ENCODE measurements around the gene MEIKIN. TPM values are rescaled to one million over a fixed set of nuclear protein-coding genes. Genes with fewer than 3 reads are reported as not detected.
A peak's percentile ranks its signal among the peaks of the same experiment; 100 is the strongest.
"Not testable (repeated sequence)": the region's sequence is repeated elsewhere in the genome, so short reads cannot be mapped to it uniquely, and the experiment has no call there.

Gene MEIKIN
- total and polyA plus RNA-seq, 4 donors: 0.42 to 0.51 TPM; not detected in 2

DNA sequence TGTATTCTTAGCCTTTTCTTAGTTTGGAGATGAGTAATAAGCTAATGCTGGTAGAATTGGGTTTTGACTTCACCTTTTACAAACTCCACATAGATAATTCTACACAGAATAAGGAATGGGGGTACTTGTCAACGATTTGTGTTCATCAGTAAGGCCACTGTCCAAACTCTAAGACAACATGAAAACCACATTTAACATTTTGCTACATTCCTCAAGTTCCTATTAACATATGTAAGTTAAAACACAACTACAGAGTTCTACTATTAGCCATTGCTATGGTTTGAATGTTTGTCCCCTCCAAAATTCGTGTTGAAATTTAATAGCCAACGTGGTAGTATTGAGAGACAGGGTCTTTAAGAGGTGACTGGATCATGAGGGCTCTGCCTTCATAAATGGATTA lies 31.9 kb downstream of the MEIKIN start (continued):
- TF ChIP-seq, protein P1, sequence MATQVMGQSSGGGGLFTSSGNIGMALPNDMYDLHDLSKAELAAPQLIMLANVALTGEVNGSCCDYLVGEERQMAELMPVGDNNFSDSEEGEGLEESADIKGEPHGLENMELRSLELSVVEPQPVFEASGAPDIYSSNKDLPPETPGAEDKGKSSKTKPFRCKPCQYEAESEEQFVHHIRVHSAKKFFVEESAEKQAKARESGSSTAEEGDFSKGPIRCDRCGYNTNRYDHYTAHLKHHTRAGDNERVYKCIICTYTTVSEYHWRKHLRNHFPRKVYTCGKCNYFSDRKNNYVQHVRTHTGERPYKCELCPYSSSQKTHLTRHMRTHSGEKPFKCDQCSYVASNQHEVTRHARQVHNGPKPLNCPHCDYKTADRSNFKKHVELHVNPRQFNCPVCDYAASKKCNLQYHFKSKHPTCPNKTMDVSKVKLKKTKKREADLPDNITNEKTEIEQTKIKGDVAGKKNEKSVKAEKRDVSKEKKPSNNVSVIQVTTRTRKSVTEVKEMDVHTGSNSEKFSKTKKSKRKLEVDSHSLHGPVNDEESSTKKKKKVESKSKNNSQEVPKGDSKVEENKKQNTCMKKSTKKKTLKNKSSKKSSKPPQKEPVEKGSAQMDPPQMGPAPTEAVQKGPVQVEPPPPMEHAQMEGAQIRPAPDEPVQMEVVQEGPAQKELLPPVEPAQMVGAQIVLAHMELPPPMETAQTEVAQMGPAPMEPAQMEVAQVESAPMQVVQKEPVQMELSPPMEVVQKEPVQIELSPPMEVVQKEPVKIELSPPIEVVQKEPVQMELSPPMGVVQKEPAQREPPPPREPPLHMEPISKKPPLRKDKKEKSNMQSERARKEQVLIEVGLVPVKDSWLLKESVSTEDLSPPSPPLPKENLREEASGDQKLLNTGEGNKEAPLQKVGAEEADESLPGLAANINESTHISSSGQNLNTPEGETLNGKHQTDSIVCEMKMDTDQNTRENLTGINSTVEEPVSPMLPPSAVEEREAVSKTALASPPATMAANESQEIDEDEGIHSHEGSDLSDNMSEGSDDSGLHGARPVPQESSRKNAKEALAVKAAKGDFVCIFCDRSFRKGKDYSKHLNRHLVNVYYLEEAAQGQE (IDR thresholded peaks at IDR 0.05): no peak
- no peak for TF ChIP-seq JUND (IDR thresholded peaks at IDR 0.05)
- TF ChIP-seq NR2F2 (IDR thresholded peaks at IDR 0.05): no peak

DNA sequence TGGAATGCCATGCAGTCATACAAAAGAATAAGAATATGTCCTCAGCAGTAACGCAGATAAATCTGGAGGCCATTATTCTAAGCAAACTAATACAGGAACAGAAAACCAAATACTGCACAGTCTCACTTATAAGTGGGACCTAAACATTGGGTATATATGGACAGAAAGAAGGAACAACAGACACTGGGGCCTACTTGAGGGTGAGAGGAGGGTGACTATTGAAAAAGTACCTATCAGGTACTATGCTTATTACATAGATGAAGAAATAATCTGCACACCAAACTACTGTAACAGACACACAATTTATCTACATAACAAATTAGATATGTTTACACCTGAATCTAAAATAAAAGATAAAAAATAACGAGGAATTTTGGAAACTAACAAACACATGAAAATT lies 38.8 kb downstream of the MEIKIN start:
- Histone ChIP-seq H3K27ac (ENCODE audit: low read depth in 1 of 2, low read length in 2 of 2) (no peak overlapping the region), H3K27me3 (ENCODE audit: control insufficient read depth in 4 of 4, insufficient read depth in 4 of 4, low read length in 3 of 4) (no peaks in the 10 kb centered on the region), H3K36me3 (ENCODE audit: control insufficient read depth in 4 of 4, insufficient read depth in 3 of 4, low read depth in 1 of 4, low read length in 3 of 4) (no peaks in the 10 kb centered on the region), H3K4me3 (ENCODE audit: low read depth in 1 of 3, low read length in 3 of 3) (no peak overlapping the region), H3K9me3 (ENCODE audit: control insufficient read depth in 4 of 4, low read length in 3 of 4) (no peaks in the 10 kb centered on the region), H3K4me1 (ENCODE audit: control insufficient read depth in 4 of 4, insufficient read depth in 4 of 4, low read length in 3 of 4) (no peaks in the 10 kb centered on the region), H3K9ac (ENCODE audit: low read depth in 1 of 2, low read length in 2 of 2) (no peak overlapping the region)
- WGBS: 66% methylated on average over 2 of the region's 2 CpGs
- no peak for DNase-seq (ENCODE audit: low spot score)
- TF ChIP-seq, protein P2, sequence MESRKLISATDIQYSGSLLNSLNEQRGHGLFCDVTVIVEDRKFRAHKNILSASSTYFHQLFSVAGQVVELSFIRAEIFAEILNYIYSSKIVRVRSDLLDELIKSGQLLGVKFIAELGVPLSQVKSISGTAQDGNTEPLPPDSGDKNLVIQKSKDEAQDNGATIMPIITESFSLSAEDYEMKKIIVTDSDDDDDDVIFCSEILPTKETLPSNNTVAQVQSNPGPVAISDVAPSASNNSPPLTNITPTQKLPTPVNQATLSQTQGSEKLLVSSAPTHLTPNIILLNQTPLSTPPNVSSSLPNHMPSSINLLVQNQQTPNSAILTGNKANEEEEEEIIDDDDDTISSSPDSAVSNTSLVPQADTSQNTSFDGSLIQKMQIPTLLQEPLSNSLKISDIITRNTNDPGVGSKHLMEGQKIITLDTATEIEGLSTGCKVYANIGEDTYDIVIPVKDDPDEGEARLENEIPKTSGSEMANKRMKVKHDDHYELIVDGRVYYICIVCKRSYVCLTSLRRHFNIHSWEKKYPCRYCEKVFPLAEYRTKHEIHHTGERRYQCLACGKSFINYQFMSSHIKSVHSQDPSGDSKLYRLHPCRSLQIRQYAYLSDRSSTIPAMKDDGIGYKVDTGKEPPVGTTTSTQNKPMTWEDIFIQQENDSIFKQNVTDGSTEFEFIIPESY (IDR thresholded peaks at IDR 0.05): no peak
- TF ChIP-seq GABPA (IDR thresholded peaks at IDR 0.05 in 1 of 2, conservative IDR thresholded peaks at IDR 0.05 in 1 of 2): no peak
- no peak for TF ChIP-seq FOXA1 (IDR thresholded peaks at IDR 0.05)
- TF ChIP-seq HNF4A (conservative IDR thresholded peaks at IDR 0.05): no peak

DNA sequence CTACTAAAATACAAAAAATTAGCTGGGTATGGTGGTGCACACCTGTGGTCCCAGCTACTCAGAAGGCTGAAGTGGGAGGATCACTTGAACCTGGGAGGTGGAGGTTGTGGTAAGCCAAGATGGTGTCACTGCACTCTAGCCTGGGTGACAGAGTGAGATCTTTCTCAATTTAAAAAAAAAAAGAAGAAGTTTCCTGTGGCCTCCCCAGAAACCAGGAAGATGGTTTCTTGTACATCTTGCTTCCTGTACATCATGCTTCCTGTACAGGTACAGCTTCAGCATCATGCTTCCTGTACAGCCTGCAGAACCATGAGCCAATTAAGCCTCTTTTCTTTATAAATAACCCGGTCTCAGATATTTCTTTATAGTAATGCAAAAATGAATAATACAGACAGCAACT lies 43.2 kb downstream of the MEIKIN start:
- DNase-seq (ENCODE audit: low spot score); H3K27me3 ChIP-seq (ENCODE audit: control insufficient read depth in 4 of 4, insufficient read depth in 4 of 4, low read length in 3 of 4); H3K27ac ChIP-seq (ENCODE audit: low read depth in 1 of 2, low read length in 2 of 2); H3K4me1 ChIP-seq (ENCODE audit: control insufficient read depth in 4 of 4, insufficient read depth in 4 of 4, low read length in 3 of 4); H3K4me3 ChIP-seq (ENCODE audit: low read depth in 1 of 3, low read length in 3 of 3); H3K9ac ChIP-seq (ENCODE audit: low read depth in 1 of 2, low read length in 2 of 2); H3K36me3 ChIP-seq (ENCODE audit: control insufficient read depth in 4 of 4, insufficient read depth in 3 of 4, low read depth in 1 of 4, low read length in 3 of 4); H3K9me3 ChIP-seq (ENCODE audit: control insufficient read depth in 4 of 4, low read length in 3 of 4): not testable (repeated sequence)
- 71% methylated on average over 1 of the region's 1 CpG for WGBS

DNA sequence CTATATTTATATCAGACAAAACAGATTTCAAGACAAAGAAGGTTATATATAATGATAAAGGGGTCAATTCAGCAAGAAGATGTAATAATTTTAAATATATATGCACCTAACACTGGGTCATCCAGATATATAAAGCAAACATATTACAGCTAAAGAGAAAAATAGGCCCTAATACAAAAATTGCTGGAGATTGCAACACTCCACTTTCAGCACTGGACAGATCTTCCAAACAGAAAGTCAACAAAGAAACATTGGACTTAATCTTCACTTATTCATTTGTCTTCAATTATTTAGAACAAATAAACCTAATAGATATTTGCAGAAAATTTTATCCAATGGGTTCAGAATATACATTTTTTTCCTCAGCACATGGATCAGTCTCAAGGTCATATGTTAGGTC lies 45.8 kb downstream of the MEIKIN start:
- Histone ChIP-seq H3K9ac (ENCODE audit: low read depth in 1 of 2, low read length in 2 of 2) (no peak overlapping the region), H3K27me3 (ENCODE audit: control insufficient read depth in 4 of 4, insufficient read depth in 4 of 4, low read length in 3 of 4) (no peaks in the 10 kb centered on the region), H3K9me3 (ENCODE audit: control insufficient read depth in 4 of 4, low read length in 3 of 4) (peaks cover 0 to 3% (median 0%) of the 10 kb centered on the region in 4 donors), H3K36me3 (ENCODE audit: control insufficient read depth in 4 of 4, insufficient read depth in 3 of 4, low read depth in 1 of 4, low read length in 3 of 4) (no peaks in the 10 kb centered on the region), H3K27ac (ENCODE audit: low read depth in 1 of 2, low read length in 2 of 2) (no peak overlapping the region), H3K4me3 (ENCODE audit: low read depth in 1 of 3, low read length in 3 of 3) (no peak overlapping the region), H3K4me1 (ENCODE audit: control insufficient read depth in 4 of 4, insufficient read depth in 4 of 4, low read length in 3 of 4) (no peaks in the 10 kb centered on the region)
- no peak for TF ChIP-seq SP1 (IDR thresholded peaks at IDR 0.05)
- TF ChIP-seq, protein P1 (IDR thresholded peaks at IDR 0.05): peak; percentile 98
- no peak for DNase-seq (ENCODE audit: low spot score)
